ENCODE measurements around the gene MINAR2. TPM values are rescaled to one million over a fixed set of nuclear protein-coding genes. Genes with fewer than 3 reads are reported as not detected.

MINAR2 gene
- total and polyA plus RNA-seq, 10 donors, result not detected

DNA sequence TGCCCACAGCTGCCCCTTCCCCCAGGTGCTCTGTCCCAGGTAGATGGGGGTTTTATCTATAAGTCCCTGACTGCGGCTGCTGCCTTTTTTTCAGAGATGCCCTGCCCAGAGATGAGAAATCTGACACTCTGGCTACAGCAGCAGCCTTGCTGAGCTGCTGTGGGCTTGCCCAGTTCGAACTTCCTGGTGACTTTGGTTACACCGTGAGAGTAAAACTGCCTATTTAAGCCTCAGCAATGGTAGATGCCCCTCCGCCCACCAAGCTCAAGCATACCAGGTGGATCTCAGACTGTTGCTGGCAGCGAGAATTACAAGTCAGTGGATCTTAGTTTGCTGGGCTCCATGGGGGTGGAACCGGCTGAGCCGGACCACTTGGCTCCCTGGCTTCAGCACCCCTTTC lies 56.8 kb downstream of the MINAR2 start:
- H3K27ac ChIP-seq, result no peak overlapping the region
- no peaks in the 10 kb centered on the region for H3K36me3 ChIP-seq
- H3K4me1 ChIP-seq, result no peaks in the 10 kb centered on the region
- WGBS, 5 donors, result 53 to 66% (median 62%) methylated on average over 6 to 7 of the region's 7 CpGs
- peaks cover 0 to 30% (median 0%) of the 10 kb centered on the region in 7 donors for H3K27me3 ChIP-seq (replicated peaks in 1 of 7)
- TF ChIP-seq POLR2AphosphoS5 (IDR thresholded peaks at IDR 0.05), result no peak
- TF ChIP-seq, protein P1, sequence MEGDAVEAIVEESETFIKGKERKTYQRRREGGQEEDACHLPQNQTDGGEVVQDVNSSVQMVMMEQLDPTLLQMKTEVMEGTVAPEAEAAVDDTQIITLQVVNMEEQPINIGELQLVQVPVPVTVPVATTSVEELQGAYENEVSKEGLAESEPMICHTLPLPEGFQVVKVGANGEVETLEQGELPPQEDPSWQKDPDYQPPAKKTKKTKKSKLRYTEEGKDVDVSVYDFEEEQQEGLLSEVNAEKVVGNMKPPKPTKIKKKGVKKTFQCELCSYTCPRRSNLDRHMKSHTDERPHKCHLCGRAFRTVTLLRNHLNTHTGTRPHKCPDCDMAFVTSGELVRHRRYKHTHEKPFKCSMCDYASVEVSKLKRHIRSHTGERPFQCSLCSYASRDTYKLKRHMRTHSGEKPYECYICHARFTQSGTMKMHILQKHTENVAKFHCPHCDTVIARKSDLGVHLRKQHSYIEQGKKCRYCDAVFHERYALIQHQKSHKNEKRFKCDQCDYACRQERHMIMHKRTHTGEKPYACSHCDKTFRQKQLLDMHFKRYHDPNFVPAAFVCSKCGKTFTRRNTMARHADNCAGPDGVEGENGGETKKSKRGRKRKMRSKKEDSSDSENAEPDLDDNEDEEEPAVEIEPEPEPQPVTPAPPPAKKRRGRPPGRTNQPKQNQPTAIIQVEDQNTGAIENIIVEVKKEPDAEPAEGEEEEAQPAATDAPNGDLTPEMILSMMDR (IDR thresholded peaks at IDR 0.05 in 8 of 11, conservative IDR thresholded peaks at IDR 0.05 in 3 of 11), result no peak
- no peak for TF ChIP-seq POLR2A (IDR thresholded peaks at IDR 0.05)
- H3K9me3 ChIP-seq, result peaks cover 0 to 20% (median 7%) of the 10 kb centered on the region in 8 donors
- intact Hi-C loops (cut with DNase I; ENCODE audit: low total_unique reads), result no loop called here
- no peak overlapping the region for H3K4me3 ChIP-seq
- no peak for DNase-seq

DNA sequence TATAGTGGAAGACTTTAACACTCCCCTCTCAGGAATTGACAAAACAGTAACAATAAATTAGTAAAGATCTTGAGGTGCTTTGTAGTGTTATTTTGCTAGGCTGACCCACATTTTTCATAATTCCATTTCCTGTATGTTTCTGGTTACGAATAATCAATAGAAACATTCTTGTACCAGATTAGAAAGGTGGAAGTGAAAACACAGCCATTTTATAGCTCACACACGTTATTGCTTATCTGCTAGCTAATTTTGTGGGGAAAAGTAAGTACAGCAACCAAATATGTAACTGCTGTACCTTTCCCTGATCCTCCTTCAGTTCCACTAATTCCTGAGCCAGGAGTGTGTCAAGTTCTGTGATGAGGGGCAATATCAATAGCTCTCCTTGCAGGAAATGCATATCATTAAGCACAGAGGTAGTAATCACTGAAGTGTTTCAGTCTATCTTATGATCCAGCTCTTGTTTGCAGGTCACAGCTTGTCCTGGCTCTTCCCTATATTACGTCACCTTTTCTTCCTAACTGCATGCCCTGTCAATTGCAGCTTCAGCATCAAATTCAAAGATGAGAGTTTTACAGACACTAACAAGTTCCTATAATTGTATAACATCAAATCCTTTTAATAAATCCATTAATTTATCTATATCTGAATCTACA lies 59.4 kb downstream of the MINAR2 start:
- Histone ChIP-seq H3K27ac (no peak overlapping the region), H3K36me3 (no peaks in the 10 kb centered on the region), H3K27me3 (replicated peaks in 1 of 7) (peaks cover 0 to 36% (median 0%) of the 10 kb centered on the region in 7 donors), H3K9me3 (peaks cover 0 to 5% (median 0%) of the 10 kb centered on the region in 8 donors), H3K4me3 (no peak overlapping the region), H3K4me1 (no peaks in the 10 kb centered on the region)
- TF ChIP-seq POLR2A (IDR thresholded peaks at IDR 0.05) (no peak), POLR2AphosphoS5 (IDR thresholded peaks at IDR 0.05) (no peak)
- TF ChIP-seq, protein P1 (IDR thresholded peaks at IDR 0.05 in 8 of 11, conservative IDR thresholded peaks at IDR 0.05 in 3 of 11), result no peak
- no peak for DNase-seq
- 44 to 71% (median 60%) methylated on average over 3 of the region's 3 CpGs for WGBS, 5 donors
- intact Hi-C loops (cut with DNase I; ENCODE audit: low total_unique reads), result no loop called here

Other genes with a start within 250 kb of the MINAR2 start
- gene CHSY3, start 156.4 kb downstream of the MINAR2 start, total RNA-seq, result 1 to 10 TPM in 6 of 7 donors, under 1 TPM in 1; 0.76 to 3.0 (median 1.7) TPM
- gene CHSY3, start 156.4 kb downstream of the MINAR2 start, polyA plus RNA-seq, result under 1 TPM; 0.07 to 0.21 (median 0.16) TPM